Femur (tissue), 1 donor: ENCODE data around the gene TRAPPC11.
"Not testable (repeated sequence)": the region's sequence is repeated elsewhere in the genome, so short reads cannot be mapped to it uniquely, and the experiment has no call there.

Experiments used
- DNase-seq: peaks from one replicate; pipeline ENCODE4 v3.0.0-alpha.2; 2017

TRAPPC11 gene

DNA sequence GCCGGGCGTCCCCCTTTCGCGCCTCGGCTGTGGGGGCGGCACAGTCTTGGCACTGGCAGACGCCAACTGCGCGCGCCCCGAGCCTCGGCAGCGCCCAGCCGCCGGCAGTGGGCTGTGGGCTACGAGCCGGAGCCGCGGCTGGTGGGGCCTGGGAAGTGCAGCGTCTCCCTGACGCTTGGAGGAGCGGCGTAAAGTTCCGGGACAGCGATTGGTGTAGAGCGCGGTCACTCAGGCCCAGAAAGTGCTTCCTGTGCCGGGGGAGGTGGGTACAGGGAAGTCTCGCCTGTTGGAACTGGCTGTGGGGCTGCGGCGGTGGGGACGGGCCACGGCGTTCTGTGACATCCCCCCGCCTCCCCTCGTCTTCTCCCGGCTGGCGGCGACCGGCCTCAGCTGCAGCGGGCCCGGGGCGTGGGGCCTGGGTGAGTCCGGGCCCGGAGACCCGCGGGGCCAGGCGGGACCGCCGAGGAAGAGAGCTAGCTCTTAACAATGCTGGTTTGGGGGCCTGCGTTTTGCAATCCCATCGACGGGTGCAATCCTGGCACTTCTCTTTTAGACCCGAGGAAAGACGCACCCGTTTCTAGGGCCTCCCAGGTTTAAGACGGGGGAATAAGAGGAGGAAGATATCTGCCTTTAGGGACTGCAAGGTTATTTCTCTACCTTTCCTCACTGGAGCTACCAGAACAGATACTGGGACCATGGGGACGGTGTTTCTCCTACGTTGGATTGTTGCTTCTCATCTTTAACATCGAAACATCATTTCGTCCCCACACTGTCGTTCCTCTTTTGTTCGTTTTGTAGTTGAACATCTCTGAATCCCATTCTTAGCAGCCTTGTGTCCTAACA lies at the start of gene TRAPPC11, which contains the start of gene RWDD4:
Gene TRAPPC11 (plus strand): TSS at position 265 of the 843 bp plus-strand sequence. CDS start 4,575 bp downstream, outside the sequence.
Gene RWDD4 (minus strand): TSS at position 157 of the 843 bp plus-strand sequence. CDS start 233 bp downstream, outside the sequence.
- peak; percentile 99 for DNase-seq

- no peak for DNase-seq
These were observed 49.1 kb upstream of the TRAPPC11 start for GRCh38 chr4:183610033-183610432.

GRCh38 chr4:183610613-183611012 lies 48.5 kb upstream of the TRAPPC11 start:
- no peak for DNase-seq

DNA sequence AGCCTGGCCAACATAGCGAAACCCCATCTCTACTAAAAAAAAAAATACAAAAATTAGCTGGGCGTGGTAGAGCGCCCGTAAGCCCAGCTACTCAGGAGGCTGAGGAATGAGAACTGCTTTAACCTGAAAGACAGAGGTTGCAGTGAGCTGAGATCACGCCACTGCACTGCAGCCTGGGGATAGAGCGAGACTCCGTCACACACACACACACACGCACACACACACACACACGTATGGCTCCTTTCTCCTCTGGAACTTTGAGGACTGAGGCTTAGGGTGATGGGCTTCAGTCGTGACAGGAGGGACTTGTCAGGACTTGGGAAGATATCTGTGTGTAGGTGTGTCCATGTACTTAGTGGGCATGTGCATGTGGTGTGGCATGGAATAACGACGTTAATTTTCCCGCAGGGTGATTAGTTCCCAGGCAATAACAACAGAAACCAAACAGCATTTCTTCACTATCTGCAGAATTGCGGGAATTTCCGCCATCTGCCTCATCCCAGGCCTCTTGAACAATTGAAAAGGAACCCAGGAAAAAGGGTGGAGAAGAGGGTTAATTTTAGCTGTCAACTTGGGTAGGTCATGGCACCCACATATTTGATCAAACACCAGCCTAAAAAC lies 47.8 kb upstream of the TRAPPC11 start:
- DNase-seq: no peak

DNA sequence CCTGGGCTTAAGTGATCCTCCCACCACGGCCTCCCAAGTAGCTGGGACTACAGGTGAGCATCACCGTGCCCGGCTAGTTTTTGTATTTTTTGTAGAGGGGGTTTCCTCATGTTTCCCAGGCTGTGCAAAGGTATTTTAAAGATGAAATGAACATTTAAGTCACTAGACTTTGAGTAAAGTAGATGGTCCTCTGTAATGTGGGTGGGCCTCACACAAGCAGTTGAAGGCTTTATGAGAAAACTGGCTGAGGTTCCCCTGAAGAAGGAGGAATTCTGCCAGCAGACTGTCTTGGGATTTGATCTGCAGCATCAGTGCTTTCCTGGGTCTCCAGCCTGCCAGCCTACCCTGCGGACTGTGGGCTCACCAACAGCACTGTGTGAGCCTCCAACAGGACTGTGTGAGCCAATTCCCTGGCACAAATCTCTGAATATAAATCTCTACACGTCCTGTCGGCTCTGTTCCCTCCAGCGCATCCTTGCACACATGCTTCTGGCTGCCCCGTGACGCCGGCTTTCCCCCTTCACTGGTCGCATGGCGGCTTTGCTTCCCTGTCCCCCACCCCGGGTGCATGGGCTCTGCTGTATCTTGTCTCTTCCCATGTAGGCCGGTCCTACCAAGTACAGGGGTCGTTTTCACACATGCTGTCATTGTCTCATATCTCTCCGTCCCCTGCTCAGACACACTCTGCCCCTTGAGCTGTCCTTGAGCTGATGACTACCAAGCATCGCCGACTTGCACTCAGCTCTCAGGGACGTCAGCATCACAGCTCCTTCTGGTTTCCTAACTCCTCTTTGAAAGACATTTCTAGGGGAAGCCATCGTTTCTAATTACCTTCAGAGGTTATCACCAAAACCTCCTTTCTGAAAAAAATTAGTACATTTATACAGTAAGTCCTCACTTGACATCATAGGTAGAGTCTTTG lies 46.5 kb upstream of the TRAPPC11 start:
- no peak for DNase-seq

DNA sequence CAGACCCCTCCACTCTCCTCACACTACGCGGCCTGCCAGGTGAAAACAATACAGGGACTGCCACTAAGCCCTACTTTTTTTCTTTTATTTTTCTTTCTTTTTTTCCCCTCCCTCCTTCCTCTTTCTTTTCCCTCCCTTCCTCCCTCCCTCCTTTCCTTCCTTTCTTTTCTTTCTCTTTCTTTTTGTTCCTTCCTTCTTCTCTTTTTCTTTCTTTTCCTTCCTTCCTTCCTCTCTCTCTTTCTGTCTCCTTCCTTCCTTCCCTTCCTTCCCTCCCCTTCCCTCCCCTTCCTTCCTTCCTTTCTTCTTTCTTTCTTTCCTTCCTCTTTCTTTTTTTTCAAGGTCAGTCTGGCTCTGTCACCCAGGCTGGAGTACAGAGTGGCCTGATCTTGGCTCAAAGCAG lies 42.0 kb upstream of the TRAPPC11 start:
- no peak for DNase-seq

GRCh38 chr4:183618681-183619080 lies 40.4 kb upstream of the TRAPPC11 start:
- DNase-seq: no peak

GRCh38 chr4:183620421-183620820 lies 38.7 kb upstream of the TRAPPC11 start:
- DNase-seq: no peak

DNA sequence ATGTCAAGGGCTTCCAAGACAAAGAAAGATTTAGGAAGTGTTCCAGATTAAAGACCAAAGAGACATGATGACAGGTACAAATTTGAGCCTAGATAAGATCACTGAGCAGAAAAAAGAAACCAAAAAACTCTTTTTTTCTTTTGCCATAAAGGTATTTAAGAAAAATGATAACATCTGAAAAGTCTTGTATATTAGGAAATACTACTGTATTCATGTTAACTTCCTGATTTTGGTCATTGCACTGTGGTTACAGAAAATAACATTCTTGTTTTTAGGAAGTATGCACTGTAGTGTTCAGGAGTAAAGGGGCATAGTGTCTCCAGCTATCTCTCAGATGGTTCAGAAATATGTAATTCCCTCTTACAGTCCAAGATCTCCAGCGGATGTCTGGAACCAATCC lies 37.2 kb upstream of the TRAPPC11 start:
- DNase-seq: no peak

DNA sequence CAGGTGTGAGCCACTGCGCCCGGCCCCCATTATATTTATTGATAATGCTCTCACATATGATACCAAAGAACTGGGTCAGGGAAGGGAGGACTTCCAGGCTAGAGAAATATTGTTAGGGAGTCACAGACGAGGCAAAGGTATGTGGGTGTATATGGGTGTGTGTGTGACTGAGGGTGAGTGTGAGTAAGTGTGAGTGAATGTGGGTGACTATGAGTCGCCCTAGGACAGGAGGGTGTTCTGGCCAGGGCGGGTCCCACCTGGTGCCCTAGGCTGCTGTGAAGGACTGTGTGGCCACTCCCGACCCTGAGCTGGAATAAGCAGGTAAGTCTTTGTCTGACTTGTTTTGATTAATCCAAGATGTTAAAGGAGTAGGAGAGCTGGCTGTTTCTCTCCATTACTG lies 34.5 kb upstream of the TRAPPC11 start:
- DNase-seq: no peak

DNA sequence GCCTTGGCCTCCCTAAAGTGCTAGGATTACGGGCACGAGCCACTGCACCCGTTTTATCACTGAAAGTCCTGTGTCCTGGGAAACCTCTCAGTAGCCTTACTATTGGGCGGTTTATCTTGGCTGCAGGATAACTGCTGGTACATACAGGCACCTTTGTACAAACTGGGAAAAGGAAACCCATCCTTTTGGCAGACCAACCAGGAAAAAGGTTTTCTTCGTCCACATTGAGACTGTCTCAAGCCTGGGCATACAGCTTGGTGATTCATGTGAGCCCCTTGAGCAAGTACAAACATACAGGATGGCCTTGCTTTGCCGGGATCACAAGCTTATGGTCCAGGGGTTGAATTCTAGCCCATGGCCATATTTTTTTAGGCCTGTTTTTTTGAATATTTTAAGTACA lies 32.9 kb upstream of the TRAPPC11 start:
- DNase-seq: no peak

DNA sequence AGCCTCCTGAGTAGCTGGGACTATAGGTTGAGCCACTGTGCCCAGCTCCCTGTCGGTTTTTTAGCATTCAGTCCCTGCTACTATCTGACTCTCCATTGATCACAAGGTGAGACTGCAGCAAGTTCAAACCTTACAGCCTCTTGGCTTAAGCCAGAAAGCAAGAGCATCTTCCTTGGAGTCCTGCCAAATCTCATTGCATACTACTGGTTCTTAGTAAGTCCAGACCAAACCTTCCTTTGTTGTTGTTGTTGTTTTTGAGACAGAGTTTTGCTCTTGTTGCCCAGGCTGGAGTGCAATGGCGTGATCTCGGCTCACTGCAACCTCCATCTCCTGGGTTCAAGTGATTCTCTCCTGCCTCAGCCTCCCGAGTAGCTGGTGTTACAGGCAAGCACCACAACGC lies 31.8 kb upstream of the TRAPPC11 start:
- not testable (repeated sequence) for DNase-seq

DNA sequence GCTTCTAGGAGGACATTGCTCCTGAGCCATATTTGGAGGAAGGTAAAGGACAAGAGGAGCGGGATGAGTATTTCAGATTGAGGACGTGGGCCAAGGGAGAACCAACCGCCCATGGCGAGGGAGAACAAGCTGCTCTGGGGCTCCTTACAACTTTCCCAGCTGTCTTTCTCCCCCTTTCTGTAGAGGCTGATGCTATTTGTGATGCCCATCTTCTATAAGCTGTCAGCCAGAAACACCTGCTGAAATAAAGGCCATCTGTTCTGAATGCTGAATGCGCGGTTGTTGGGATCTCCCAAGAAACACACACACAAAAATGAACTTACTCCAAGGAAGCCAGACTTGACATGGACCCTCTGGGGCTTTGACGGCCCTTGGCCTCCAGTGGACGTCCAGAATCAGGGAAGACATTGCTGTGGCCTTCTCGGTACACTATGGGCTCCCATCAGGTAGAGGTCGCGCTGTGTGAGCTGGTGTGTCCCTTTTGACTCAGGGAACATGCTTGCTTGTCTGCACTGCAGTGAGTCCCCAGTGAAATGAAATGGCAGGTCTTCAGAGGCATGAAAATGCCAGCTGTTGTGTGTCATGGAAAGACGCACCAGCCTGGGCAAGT lies 31.0 kb upstream of the TRAPPC11 start:
- no peak for DNase-seq

- DNase-seq: no peak
These were observed 27.4 kb upstream of the TRAPPC11 start for GRCh38 chr4:183631577-183632198.

- DNase-seq: no peak
These were observed 26.4 kb upstream of the TRAPPC11 start for GRCh38 chr4:183632689-183633088.

GRCh38 chr4:183633476-183634400 lies 25.4 kb upstream of the TRAPPC11 start:
- DNase-seq: no peak

GRCh38 chr4:183635321-183635720 lies 23.8 kb upstream of the TRAPPC11 start:
- no peak for DNase-seq

DNA sequence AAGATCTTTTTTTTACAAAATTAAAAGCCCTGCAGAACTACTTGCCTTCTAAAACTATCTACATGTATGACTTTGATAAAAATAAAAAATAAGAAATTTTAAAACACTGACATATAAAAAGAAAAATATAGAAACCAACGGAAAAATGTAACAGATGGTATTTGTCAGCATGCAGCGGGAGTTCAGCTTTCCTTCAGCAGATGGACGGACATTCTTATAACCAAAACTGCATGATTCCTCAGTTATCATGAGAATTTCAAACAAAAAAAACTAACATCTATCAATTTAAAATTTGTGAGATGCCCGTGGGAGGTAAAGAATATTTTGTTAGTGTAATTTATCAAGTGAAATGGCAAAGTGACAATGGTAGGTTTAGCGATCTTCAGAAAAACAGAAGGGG lies 23.4 kb upstream of the TRAPPC11 start:
- DNase-seq: no peak

DNA sequence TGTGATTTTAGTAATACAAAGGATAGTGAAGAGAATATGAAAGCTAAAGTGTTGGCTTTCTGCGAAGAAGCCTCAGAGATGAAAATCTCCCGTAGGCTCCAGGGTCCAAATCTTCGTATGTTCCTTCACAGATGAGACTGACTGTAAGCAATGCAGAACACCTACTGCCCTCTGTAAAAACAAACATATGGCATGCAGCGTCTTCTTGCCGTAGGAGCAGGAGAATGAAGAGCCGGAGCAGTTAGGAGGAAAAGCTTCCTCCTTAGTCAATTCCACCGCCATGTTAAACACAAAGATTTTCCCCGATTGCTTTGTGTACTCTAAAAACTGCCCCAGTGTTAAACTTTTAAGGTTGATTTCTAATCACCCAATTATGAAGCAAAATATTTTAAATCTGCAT lies 22.6 kb upstream of the TRAPPC11 start:
- no peak for DNase-seq

- no peak for DNase-seq
These were observed 22.2 kb upstream of the TRAPPC11 start for GRCh38 chr4:183636923-183637322.

DNA sequence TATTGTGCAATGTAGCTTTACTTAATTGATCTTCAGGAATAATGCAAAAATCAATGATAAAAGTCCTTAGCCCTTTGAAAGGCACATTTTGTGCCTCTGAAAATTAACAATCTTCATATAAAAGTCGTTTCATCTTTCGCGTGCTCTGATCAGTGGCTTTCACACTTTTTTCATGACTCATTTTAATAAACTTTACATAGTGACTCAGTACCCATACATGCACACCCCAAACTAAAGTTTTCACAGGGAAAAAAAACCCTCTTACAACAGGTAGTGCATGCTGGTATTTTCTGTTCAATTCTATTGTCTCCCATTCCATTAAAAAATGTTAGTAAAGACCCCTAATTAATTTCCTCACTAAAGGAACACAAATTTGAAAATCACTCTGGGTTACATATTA lies 21.6 kb upstream of the TRAPPC11 start:
- no peak for DNase-seq
